ENCODE data around the gene PDE4D. TPM values are rescaled to one million over a fixed set of nuclear protein-coding genes. Genes with fewer than 3 reads are reported as not detected.
A peak's percentile ranks its signal among the peaks of the same experiment; 100 is the strongest.

PDE4D gene
- total RNA-seq, 1 donor from 2014 or later, result 6.8 TPM

DNA sequence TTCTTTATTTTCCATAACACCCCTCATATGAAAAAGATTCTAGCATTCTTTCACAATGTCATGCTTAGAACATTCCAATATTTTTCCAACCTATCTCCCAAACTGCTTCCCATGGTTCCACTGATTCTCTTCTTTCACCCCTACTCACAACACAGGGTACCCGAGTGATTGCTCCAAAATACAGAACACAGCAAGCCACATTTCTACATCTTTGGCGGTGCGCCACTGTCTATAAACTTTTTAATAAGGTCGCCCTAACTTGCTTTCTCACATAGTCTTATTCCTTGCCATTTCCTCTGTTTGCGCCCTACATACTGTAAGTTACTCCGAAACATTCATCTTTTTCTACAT, 793.6 kb downstream of the PDE4D start:
- DNase-seq (ENCODE audit: low read depth) (no peak), FAIRE-seq (no peak)
- H3K27me3 ChIP-seq (ENCODE audit: control insufficient read depth, insufficient read depth, low read length), result no peaks in the 10 kb centered on the region
- H3K36me3 ChIP-seq (ENCODE audit: control insufficient read depth, insufficient read depth, low read length), result no peaks in the 10 kb centered on the region
- no peak overlapping the region for H3K4me3 ChIP-seq (ENCODE audit: low read depth, low read length)
- TF ChIP-seq, protein P1, sequence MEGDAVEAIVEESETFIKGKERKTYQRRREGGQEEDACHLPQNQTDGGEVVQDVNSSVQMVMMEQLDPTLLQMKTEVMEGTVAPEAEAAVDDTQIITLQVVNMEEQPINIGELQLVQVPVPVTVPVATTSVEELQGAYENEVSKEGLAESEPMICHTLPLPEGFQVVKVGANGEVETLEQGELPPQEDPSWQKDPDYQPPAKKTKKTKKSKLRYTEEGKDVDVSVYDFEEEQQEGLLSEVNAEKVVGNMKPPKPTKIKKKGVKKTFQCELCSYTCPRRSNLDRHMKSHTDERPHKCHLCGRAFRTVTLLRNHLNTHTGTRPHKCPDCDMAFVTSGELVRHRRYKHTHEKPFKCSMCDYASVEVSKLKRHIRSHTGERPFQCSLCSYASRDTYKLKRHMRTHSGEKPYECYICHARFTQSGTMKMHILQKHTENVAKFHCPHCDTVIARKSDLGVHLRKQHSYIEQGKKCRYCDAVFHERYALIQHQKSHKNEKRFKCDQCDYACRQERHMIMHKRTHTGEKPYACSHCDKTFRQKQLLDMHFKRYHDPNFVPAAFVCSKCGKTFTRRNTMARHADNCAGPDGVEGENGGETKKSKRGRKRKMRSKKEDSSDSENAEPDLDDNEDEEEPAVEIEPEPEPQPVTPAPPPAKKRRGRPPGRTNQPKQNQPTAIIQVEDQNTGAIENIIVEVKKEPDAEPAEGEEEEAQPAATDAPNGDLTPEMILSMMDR (IDR thresholded peaks at IDR 0.05; ENCODE audit: insufficient read depth, low read length, severe bottlenecking), result no peak

DNA sequence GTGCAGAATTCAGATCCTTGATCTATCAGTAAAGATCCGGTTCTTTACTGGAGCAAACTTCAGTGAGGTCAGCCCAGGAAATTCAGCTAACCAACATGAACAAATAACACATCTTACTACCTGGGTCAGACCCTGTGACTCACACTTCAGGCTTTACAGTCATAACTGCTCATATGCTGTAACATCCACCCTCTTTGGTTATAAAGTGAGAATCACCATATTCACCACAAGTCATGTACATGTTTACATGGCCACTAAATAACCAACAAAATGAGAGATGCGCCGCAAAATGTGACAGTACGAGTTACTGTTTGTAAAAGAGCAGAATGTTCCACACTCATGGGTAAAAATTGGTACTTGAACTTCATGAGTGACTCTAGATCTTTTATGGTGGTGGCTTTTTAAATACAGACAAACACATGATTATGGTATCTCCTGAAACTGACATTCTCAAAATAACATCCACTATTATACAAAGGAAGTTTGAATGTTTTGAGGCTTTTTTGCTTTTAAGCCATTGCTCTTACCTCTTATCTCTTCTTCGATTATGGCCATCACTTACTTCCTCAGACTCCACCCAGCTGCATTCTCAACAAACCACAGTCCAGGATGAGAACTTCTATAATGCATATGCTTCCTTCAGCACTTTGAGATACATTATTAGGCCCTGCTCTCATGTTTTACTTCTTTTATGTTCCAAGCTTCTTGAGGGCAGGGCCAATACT, 794.1 kb downstream of the PDE4D start:
- TF ChIP-seq, protein P1 (IDR thresholded peaks at IDR 0.05; ENCODE audit: insufficient read depth, low read length, severe bottlenecking), result no peak
- no peak for FAIRE-seq
- H3K27me3 ChIP-seq (ENCODE audit: control insufficient read depth, insufficient read depth, low read length), result no peaks in the 10 kb centered on the region
- peak; percentile 95 for DNase-seq (ENCODE audit: low read depth)
- H3K4me3 ChIP-seq (ENCODE audit: low read depth, low read length), result no peak overlapping the region
- no peaks in the 10 kb centered on the region for H3K36me3 ChIP-seq (ENCODE audit: control insufficient read depth, insufficient read depth, low read length)

DNA sequence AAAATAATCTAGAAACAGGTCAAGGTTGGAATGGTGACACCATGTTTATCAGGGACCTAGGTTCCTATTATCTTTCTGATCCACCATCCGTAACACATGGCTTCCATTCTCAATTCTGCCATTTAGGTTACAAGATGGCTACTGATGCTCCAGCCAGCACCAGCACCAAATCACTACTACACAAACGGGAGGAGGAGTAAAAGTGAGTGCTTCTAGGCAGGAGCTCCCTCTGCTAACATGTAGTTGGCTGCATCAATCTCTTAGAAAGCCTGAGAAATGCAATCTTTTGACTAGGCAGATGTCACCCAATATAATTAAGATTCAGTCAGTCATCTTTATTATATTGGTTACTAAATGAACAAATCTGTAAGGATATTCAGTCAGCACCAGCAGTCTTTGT, 794.8 kb downstream of the PDE4D start:
- DNase-seq (ENCODE audit: low read depth) (no peak), FAIRE-seq (no peak)
- TF ChIP-seq, protein P1 (IDR thresholded peaks at IDR 0.05; ENCODE audit: insufficient read depth, low read length, severe bottlenecking), result no peak
- Histone ChIP-seq H3K4me3 (ENCODE audit: low read depth, low read length) (no peak overlapping the region), H3K27me3 (ENCODE audit: control insufficient read depth, insufficient read depth, low read length) (no peaks in the 10 kb centered on the region), H3K36me3 (ENCODE audit: control insufficient read depth, insufficient read depth, low read length) (no peaks in the 10 kb centered on the region)

DNA sequence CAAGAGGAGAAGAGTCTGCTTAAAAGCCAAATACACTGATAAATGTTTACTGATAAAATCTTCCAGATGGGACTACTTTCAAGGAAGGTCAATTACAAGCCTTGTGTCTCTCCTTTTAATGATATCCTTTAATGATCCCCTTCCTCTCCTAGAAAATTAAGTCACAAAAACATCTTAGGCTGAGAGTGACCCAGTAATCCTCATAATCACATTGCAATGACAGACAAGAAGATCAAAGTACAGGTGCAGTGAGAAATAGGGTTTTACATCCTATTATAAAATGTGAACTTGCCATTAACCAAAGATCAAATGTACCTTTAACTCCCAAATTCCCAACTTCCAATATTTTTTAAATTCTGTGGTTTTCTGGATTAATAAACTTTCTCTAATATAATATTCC, 795.8 kb downstream of the PDE4D start:
- H3K27me3 ChIP-seq (ENCODE audit: control insufficient read depth, insufficient read depth, low read length), result no peaks in the 10 kb centered on the region
- H3K36me3 ChIP-seq (ENCODE audit: control insufficient read depth, insufficient read depth, low read length), result no peaks in the 10 kb centered on the region
- no peak overlapping the region for H3K4me3 ChIP-seq (ENCODE audit: low read depth, low read length)
- FAIRE-seq (no peak), DNase-seq (ENCODE audit: low read depth) (no peak)
- TF ChIP-seq, protein P1 (IDR thresholded peaks at IDR 0.05; ENCODE audit: insufficient read depth, low read length, severe bottlenecking), result no peak

DNA sequence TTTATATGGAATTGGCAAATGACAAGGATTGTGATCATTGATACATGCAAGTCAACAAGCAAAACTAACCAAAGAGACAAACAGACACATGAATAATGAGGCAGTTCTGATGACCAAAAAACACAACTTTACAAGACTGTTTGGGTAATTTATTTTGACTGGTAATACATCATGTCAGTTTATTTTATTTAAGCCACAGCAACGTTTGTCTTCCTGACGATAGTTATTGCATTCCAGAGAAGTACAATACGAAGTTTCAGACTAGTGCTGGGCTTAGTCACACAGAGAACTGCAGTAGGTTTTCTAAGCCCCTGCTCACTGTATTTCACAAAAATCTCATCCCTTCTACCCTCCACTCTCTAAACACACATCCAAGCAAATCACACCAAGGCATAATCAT, 796.4 kb downstream of the PDE4D start:
- Histone ChIP-seq H3K27me3 (ENCODE audit: control insufficient read depth, insufficient read depth, low read length) (no peaks in the 10 kb centered on the region), H3K36me3 (ENCODE audit: control insufficient read depth, insufficient read depth, low read length) (no peaks in the 10 kb centered on the region), H3K4me3 (ENCODE audit: low read depth, low read length) (no peak overlapping the region)
- FAIRE-seq, result no peak
- TF ChIP-seq, protein P1 (IDR thresholded peaks at IDR 0.05; ENCODE audit: insufficient read depth, low read length, severe bottlenecking), result no peak
- DNase-seq (ENCODE audit: low read depth), result no peak

DNA sequence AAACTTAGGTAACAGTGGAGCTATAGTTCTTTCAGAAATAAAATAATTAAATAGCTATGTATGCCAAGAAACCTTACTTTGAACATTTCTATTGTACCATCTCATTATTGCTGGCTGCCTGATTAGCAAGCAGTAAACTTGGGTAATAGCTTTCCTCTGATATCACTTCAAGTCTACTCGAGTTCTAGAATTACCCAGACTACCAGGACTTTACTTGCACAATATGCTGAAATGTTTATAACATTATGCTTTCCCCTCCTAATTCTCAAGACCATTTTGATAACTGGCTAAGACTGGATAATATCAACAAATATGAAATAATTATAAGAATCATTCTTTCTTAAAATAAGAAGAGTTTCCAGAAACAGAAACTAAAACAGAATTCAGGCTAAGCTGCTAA, 798.0 kb downstream of the PDE4D start:
- H3K4me3 ChIP-seq (ENCODE audit: low read depth, low read length), result no peak overlapping the region
- no peak for DNase-seq (ENCODE audit: low read depth)
- TF ChIP-seq, protein P1 (IDR thresholded peaks at IDR 0.05; ENCODE audit: insufficient read depth, low read length, severe bottlenecking), result no peak
- no peaks in the 10 kb centered on the region for H3K27me3 ChIP-seq (ENCODE audit: control insufficient read depth, insufficient read depth, low read length)
- no peak for FAIRE-seq
- no peaks in the 10 kb centered on the region for H3K36me3 ChIP-seq (ENCODE audit: control insufficient read depth, insufficient read depth, low read length)

Data from bronchial epithelial cell (primary cell).